HG02642 (cell line): ENCODE measurements around the gene MSLN.

ENCODE experiments used
- ATAC-seq: cut with Tn5 transposase; IDR thresholded peaks from one replicate; pipeline ENCODE4 v1.9.1; 2021; ENCODE audit warnings: mild to moderate bottlenecking; ENCODE audit not compliant: unreplicated experiment, poor library complexity

Gene MSLN

GRCh38 chr16:722835-723633 is 37.5 kb upstream of the MSLN start:
- ATAC-seq: no peak

GRCh38 chr16:723695-724094 is 36.8 kb upstream of the MSLN start:
- no peak for ATAC-seq

GRCh38 chr16:724188-725040 is 36.1 kb upstream of the MSLN start:
- no peak for ATAC-seq

- ATAC-seq: no peak
Measured at GRCh38 chr16:725041-725376, 35.5 kb upstream of the MSLN start.

- no peak for ATAC-seq
Measured at GRCh38 chr16:725463-726187, 34.9 kb upstream of the MSLN start.

GRCh38 chr16:726188-726437 is 34.4 kb upstream of the MSLN start:
- no peak for ATAC-seq

- no peak for ATAC-seq
Measured at GRCh38 chr16:726438-727290, 33.9 kb upstream of the MSLN start, which contains the start of the genes CCDC78 and HAGHL. TSS of gene CCDC78 (minus strand) at chr16:726443. CDS start at chr16:726367, 76 bp downstream. TSS of gene HAGHL (plus strand) at chr16:727106. CDS start at chr16:727510, 404 bp downstream.

GRCh38 chr16:727291-727977 is 33.1 kb upstream of the MSLN start:
- ATAC-seq: no peak

- ATAC-seq: no peak
Measured at GRCh38 chr16:728131-728889, 32.2 kb upstream of the MSLN start.

- no peak for ATAC-seq
Measured at GRCh38 chr16:728890-729744, 31.4 kb upstream of the MSLN start.

- no peak for ATAC-seq
Measured at GRCh38 chr16:729768-730665, 30.5 kb upstream of the MSLN start.

- no peak for ATAC-seq
Measured at GRCh38 chr16:730666-731509, 29.6 kb upstream of the MSLN start.

- ATAC-seq: no peak
Measured at GRCh38 chr16:732332-732731, 28.2 kb upstream of the MSLN start.

- no peak for ATAC-seq
Measured at GRCh38 chr16:732936-733335, 27.6 kb upstream of the MSLN start.

GRCh38 chr16:733382-734207 is 26.9 kb upstream of the MSLN start:
- no peak for ATAC-seq
